GM20431 (cell line): ENCODE measurements around the gene CD79A.

ENCODE experiments used
- in situ Hi-C: fragments of 300-500 bp; cut with MseI, MboI; formaldehyde crosslinking; loops from one replicate; pipeline ENCODE4 v1.15.0; 2020; ENCODE audit warnings: low sequenced_read_pairs; ENCODE audit not compliant: unreplicated experiment

Gene CD79A

GRCh38 chr19:41928754-41929535 is 51.9 kb downstream of the CD79A start:
- in situ Hi-C loops = no loop called here

DNA sequence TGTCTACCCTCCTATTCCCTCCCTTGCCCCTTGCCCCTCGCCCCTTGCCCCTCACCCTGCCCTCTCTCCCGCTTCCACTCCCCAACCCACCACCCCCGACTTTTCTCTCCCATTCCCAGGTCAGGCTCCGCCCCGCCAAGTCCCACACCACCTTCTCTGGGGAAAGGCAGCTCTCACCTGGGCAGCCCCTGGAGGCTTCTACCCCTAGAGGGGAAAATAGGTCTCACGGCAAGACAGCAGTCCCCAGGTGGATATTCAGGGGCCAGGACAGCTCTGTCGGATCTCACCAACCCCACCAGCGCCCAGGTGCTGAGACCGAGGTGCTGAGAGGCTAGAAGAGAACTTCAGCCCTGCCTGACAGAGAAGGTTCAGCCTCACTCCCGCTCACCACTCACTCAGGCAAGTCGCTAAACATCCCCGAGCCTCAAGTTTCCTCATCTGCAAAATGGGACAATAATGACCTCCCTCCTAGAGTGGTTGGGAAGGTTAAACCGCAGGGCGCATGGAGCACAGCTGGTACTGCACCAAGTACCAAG is 52.5 kb downstream of the CD79A start:
- in situ Hi-C loops = no loop called here

DNA sequence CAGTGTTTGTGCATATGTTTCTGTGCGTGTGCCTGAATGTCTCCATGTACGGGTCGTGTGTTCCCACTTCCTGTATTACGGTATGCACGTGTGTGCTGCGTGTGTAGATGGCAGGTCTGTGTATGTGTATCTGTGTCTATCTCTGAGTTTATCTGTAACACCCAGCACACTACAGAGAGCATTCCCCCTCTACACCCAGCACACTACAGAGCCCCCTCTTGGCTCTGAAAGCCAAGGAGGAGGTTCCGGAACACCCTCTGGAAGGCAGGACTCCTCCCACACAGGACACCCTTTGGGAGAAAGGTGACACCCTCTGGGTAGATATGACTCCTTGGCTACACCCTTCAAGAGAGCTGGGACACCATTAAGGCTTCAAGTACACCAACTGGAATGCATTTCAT is 53.2 kb downstream of the CD79A start:
- in situ Hi-C loops = no loop called here
